ENCODE results near the gene UBD. TPM values are rescaled to one million over a fixed set of nuclear protein-coding genes. Genes with fewer than 3 reads are reported as not detected.

The UBD gene
- total and polyA plus RNA-seq, 2 of the 13 experiments (the other 11 are each of a cell fraction or from before 2014, with no cell fraction given): 13.9 to 172 TPM

DNA sequence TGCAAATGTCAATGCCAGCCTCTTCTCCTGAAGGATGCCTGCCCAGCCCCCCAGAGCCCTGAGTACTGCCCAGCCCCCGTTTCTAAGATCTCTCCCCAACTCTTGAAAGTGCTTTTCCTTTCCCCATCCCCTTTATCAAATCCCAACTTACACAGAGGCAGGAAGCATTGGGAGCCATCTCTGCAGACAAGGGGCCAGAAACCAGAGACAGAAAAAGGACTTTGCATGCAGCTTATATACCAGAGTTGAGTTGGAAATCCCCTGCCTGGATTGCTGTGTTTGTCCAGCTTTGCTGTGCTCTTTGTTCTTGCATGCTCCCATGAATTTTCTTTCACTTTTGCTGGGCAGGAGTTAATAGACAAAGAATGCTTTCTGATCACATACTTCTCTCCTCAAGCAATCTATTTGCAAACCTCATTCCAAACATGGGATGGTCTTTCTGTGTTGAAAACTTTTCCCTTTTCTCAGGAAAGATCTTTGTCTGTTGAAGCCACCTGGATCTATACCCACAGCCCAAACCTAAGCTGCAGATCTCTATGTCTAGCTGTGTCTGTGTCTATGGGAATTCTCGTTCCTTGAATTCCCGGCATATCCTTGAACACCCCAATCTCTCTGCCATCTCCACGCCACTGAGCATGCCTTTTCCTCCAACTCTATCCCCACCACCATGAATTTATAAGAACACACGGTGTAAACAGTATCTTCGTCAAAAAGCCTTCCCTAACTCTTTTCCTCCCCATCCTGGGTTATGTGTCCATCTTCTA, at the start of gene UBD (continued):
- TF ChIP-seq, protein P1, sequence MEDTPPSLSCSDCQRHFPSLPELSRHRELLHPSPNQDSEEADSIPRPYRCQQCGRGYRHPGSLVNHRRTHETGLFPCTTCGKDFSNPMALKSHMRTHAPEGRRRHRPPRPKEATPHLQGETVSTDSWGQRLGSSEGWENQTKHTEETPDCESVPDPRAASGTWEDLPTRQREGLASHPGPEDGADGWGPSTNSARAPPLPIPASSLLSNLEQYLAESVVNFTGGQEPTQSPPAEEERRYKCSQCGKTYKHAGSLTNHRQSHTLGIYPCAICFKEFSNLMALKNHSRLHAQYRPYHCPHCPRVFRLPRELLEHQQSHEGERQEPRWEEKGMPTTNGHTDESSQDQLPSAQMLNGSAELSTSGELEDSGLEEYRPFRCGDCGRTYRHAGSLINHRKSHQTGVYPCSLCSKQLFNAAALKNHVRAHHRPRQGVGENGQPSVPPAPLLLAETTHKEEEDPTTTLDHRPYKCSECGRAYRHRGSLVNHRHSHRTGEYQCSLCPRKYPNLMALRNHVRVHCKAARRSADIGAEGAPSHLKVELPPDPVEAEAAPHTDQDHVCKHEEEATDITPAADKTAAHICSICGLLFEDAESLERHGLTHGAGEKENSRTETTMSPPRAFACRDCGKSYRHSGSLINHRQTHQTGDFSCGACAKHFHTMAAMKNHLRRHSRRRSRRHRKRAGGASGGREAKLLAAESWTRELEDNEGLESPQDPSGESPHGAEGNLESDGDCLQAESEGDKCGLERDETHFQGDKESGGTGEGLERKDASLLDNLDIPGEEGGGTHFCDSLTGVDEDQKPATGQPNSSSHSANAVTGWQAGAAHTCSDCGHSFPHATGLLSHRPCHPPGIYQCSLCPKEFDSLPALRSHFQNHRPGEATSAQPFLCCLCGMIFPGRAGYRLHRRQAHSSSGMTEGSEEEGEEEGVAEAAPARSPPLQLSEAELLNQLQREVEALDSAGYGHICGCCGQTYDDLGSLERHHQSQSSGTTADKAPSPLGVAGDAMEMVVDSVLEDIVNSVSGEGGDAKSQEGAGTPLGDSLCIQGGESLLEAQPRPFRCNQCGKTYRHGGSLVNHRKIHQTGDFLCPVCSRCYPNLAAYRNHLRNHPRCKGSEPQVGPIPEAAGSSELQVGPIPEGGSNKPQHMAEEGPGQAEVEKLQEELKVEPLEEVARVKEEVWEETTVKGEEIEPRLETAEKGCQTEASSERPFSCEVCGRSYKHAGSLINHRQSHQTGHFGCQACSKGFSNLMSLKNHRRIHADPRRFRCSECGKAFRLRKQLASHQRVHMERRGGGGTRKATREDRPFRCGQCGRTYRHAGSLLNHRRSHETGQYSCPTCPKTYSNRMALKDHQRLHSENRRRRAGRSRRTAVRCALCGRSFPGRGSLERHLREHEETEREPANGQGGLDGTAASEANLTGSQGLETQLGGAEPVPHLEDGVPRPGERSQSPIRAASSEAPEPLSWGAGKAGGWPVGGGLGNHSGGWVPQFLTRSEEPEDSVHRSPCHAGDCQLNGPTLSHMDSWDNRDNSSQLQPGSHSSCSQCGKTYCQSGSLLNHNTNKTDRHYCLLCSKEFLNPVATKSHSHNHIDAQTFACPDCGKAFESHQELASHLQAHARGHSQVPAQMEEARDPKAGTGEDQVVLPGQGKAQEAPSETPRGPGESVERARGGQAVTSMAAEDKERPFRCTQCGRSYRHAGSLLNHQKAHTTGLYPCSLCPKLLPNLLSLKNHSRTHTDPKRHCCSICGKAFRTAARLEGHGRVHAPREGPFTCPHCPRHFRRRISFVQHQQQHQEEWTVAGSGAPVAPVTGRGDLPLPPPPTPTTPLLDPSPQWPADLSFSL (CRISPR knock-in tag; IDR thresholded peaks at IDR 0.05): no peak
- TF ChIP-seq, protein P2, sequence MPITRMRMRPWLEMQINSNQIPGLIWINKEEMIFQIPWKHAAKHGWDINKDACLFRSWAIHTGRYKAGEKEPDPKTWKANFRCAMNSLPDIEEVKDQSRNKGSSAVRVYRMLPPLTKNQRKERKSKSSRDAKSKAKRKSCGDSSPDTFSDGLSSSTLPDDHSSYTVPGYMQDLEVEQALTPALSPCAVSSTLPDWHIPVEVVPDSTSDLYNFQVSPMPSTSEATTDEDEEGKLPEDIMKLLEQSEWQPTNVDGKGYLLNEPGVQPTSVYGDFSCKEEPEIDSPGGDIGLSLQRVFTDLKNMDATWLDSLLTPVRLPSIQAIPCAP (CRISPR knock-in tag; IDR thresholded peaks at IDR 0.05; ENCODE audit: low read depth): no peak
- no peak for TF ChIP-seq ZC3H13 (CRISPR knock-in tag; IDR thresholded peaks at IDR 0.05)
- no peak for TF ChIP-seq ZNF468 (CRISPR knock-in tag; IDR thresholded peaks at IDR 0.05)
- TF ChIP-seq ZNF772 (CRISPR knock-in tag; IDR thresholded peaks at IDR 0.05): no peak
- no peak for TF ChIP-seq ZNF251 (CRISPR knock-in tag; IDR thresholded peaks at IDR 0.05)
- TF ChIP-seq ZFP36L2 (CRISPR knock-in tag; IDR thresholded peaks at IDR 0.05): no peak
- TF ChIP-seq ZFP36L1 (CRISPR knock-in tag; IDR thresholded peaks at IDR 0.05): no peak
- TF ChIP-seq GLI4 (CRISPR knock-in tag; IDR thresholded peaks at IDR 0.05; ENCODE audit: borderline replicate concordance): no peak
- TF ChIP-seq ZNF543 (CRISPR knock-in tag; IDR thresholded peaks at IDR 0.05): 0 out of 2 replicates have a peak, but pooled peaks have one; percentile 32
- no peak for TF ChIP-seq MAFF (IDR thresholded peaks at IDR 0.05; ENCODE audit: low read depth, low read length)
- TF ChIP-seq, protein P3, sequence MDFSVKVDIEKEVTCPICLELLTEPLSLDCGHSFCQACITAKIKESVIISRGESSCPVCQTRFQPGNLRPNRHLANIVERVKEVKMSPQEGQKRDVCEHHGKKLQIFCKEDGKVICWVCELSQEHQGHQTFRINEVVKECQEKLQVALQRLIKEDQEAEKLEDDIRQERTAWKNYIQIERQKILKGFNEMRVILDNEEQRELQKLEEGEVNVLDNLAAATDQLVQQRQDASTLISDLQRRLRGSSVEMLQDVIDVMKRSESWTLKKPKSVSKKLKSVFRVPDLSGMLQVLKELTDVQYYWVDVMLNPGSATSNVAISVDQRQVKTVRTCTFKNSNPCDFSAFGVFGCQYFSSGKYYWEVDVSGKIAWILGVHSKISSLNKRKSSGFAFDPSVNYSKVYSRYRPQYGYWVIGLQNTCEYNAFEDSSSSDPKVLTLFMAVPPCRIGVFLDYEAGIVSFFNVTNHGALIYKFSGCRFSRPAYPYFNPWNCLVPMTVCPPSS (IDR thresholded peaks at IDR 0.05): no peak
- TF ChIP-seq ARNT2 (CRISPR knock-in tag; IDR thresholded peaks at IDR 0.05; ENCODE audit: low read depth): no peak
- no peak for TF ChIP-seq SMC3 (IDR thresholded peaks at IDR 0.05; ENCODE audit: low read length)
- TF ChIP-seq ZBTB38 (CRISPR knock-in tag; IDR thresholded peaks at IDR 0.05): no peak
- TF ChIP-seq MBNL3 (CRISPR knock-in tag; conservative IDR thresholded peaks at IDR 0.05): no peak
- TF ChIP-seq, protein P4, sequence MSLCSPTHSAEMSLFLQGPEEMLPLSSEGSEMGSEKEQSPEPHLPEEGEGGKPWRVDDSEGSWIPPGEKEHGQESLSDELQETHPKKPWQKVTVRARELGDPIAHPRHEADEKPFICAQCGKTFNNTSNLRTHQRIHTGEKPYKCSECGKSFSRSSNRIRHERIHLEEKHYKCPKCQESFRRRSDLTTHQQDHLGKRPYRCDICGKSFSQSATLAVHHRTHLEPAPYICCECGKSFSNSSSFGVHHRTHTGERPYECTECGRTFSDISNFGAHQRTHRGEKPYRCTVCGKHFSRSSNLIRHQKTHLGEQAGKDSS (CRISPR knock-in tag; IDR thresholded peaks at IDR 0.05; ENCODE audit: borderline replicate concordance, low read depth): no peak
- TF ChIP-seq BHLHE40 (IDR thresholded peaks at IDR 0.05; ENCODE audit: low read length): no peak
- no peak for TF ChIP-seq TP53 (CRISPR knock-in tag; conservative IDR thresholded peaks at IDR 0.05)
- TF ChIP-seq ZNF12 (CRISPR knock-in tag; IDR thresholded peaks at IDR 0.05): no peak
- no peak for TF ChIP-seq ZNF224 (CRISPR knock-in tag; IDR thresholded peaks at IDR 0.05)

All from HepG2 (cell line).